ENCODE results near the gene TRAF2. TPM values are rescaled to one million over a fixed set of nuclear protein-coding genes. Genes with fewer than 3 reads are reported as not detected.
A peak's percentile ranks its signal among the peaks of the same experiment; 100 is the strongest.

TRAF2 gene
- total and polyA plus RNA-seq, 9 of the 15 experiments (the other 6 are each of a cell fraction or from before 2014, with no cell fraction given) = 0.24 to 45.2 (median 18.0) TPM

GRCh38 chr9:136955943-136956335, 69.6 kb downstream of the TRAF2 start:
- TF ChIP-seq, protein P1, sequence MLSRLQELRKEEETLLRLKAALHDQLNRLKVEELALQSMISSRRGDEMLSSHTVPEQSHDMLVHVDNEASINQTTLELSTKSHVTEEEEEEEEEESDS (CRISPR knock-in tag; IDR thresholded peaks at IDR 0.05) = no peak
- Histone ChIP-seq H3K9me3 (replicated peaks; ENCODE audit: control insufficient read depth, insufficient read depth, low read depth, low read length) (no peaks in the 10 kb centered on the region), H4K20me1 (replicated peaks; ENCODE audit: control insufficient read depth, insufficient read depth, low read length) (0 out of 2 replicates have a peak, but pooled peaks cover 4% of the 10 kb centered on the region), H3K4me3 (no peak overlapping the region), H3K4me1 (replicated peaks in 1 of 2; ENCODE audit: control insufficient read depth in 2 of 2, insufficient read depth in 2 of 2, low read length in 2 of 2) (peaks cover 0 to 61% of the 10 kb centered on the region in 2 experiments; a peak in 2 of 5 replicates), H3K4me2 (ENCODE audit: insufficient read depth, low read length) (no peak overlapping the region), H3K36me3 (ENCODE audit: control insufficient read depth, insufficient read depth, low read length) (no peaks in the 10 kb centered on the region), H3K9me1 (ENCODE audit: control insufficient read depth, insufficient read depth, low read length) (no peaks in the 10 kb centered on the region), H3K79me2 (ENCODE audit: control insufficient read depth, insufficient read depth, low read length) (no peaks in the 10 kb centered on the region), H3K27me3 (ENCODE audit: control insufficient read depth in 2 of 2, insufficient read depth in 2 of 2, low read length in 2 of 2) (peaks cover 2 to 7% of the 10 kb centered on the region in 2 experiments; a peak in 3 of 5 replicates), H3K9ac (ENCODE audit: insufficient read depth in 1 of 2, low read depth in 2 of 2, low read length in 2 of 2) (no peak overlapping the region; a peak in 1 of 4 replicates), H3K27ac (ENCODE audit: extremely low read depth, low read depth, low read length) (no peak overlapping the region), H2AFZ (ENCODE audit: low read depth, low read length) (no peak overlapping the region)
- ATAC-seq = no peak
- WGBS (ENCODE audit: insufficient coverage, low coverage, missing lambda C conversion rate) = 9% methylated on average over 9 of the region's 9 CpGs
- POLR2A ChIA-PET = no interaction called here
- no peak for DNase-seq (ENCODE audit: extremely low read depth in 1 of 4, low spot score in 3 of 4)
- in situ Hi-C loops (cut with MboI) (no loop called here), intact Hi-C loops (cut with micrococcal nuclease) (no loop called here)
- CTCF ChIA-PET (ENCODE audit: low intra/inter-chr PET ratio) = no interaction called here
- no peak for FAIRE-seq
- no TSS peak for BruUV-seq (replicated peaks)

GRCh38 chr9:136956604-136957003, 70.3 kb downstream of the TRAF2 start:
- intact Hi-C loops (cut with micrococcal nuclease) = no loop called here

More at GRCh38 chr9:136956604-136957003, 70.3 kb downstream of the TRAF2 start:
- no peak overlapping the region for H3K4me3 ChIP-seq
- ATAC-seq = no peak
- POLR2A ChIA-PET = interaction anchor here (0.7 kb wide), 1 partner anchor 103 kb away, joined by 3 read pairs; no protein-coding TSS in a partner anchor
- H3K4me2 ChIP-seq (ENCODE audit: insufficient read depth, low read length) = no peak overlapping the region
- 0 out of 2 replicates have a peak, but pooled peaks cover 4% of the 10 kb centered on the region for H4K20me1 ChIP-seq (replicated peaks; ENCODE audit: control insufficient read depth, insufficient read depth, low read length)
- no peaks in the 10 kb centered on the region for H3K9me3 ChIP-seq (replicated peaks; ENCODE audit: control insufficient read depth, insufficient read depth, low read depth, low read length)
- no peaks in the 10 kb centered on the region for H3K79me2 ChIP-seq (ENCODE audit: control insufficient read depth, insufficient read depth, low read length)
- BruUV-seq (replicated peaks) = no TSS peak
- 4% methylated on average over 4 of the region's 4 CpGs for WGBS (ENCODE audit: insufficient coverage, low coverage, missing lambda C conversion rate)
- peaks cover 0 to 65% of the 10 kb centered on the region in 2 experiments; a peak in 2 of 5 replicates for H3K4me1 ChIP-seq (replicated peaks in 1 of 2; ENCODE audit: control insufficient read depth in 2 of 2, insufficient read depth in 2 of 2, low read length in 2 of 2)
- peak; percentile 84; the same call in 1 of the 2 replicates for TF ChIP-seq EHMT2 (IDR thresholded peaks at IDR 0.05)
- TF ChIP-seq RBM14 (IDR thresholded peaks at IDR 0.05; ENCODE audit: borderline replicate concordance, insufficient read depth, low read depth, low read length) = no peak
- TF ChIP-seq EGR1 (conservative IDR thresholded peaks at IDR 0.05) = peak; percentile 81
- TF ChIP-seq SPI1 (IDR thresholded peaks at IDR 0.05; ENCODE audit: borderline replicate concordance, low read depth, low read length) = no peak
- TF ChIP-seq PBX2 (CRISPR knock-in tag; IDR thresholded peaks at IDR 0.05; ENCODE audit: low read depth) = no peak
- peak; percentile 15; the same call in 1 of the 2 replicates for TF ChIP-seq PBX2 (tag; conservative IDR thresholded peaks at IDR 0.05; ENCODE audit: low read depth)
- TF ChIP-seq IFI16 (CRISPR knock-in tag; IDR thresholded peaks at IDR 0.05) = no peak
- TF ChIP-seq TRIM25 (IDR thresholded peaks at IDR 0.05; ENCODE audit: borderline replicate concordance) = no peak
- TF ChIP-seq ZNF561 (CRISPR knock-in tag; conservative IDR thresholded peaks at IDR 0.05) = no peak
- TF ChIP-seq FOXK2 (conservative IDR thresholded peaks at IDR 0.05 in 1 of 2, IDR thresholded peaks at IDR 0.05 in 1 of 2; ENCODE audit: low read depth in 2 of 2) = no peak
- peak; percentile 27 to 54; a peak in 2 of 4 replicates for TF ChIP-seq KDM1A (IDR thresholded peaks at IDR 0.05)
- H3K9me1 ChIP-seq (ENCODE audit: control insufficient read depth, insufficient read depth, low read length) = no peaks in the 10 kb centered on the region
- H2AFZ ChIP-seq (ENCODE audit: low read depth, low read length) = no peak overlapping the region
- no peak overlapping the region for H3K27ac ChIP-seq (ENCODE audit: extremely low read depth, low read depth, low read length)
- H3K27me3 ChIP-seq (ENCODE audit: control insufficient read depth in 2 of 2, insufficient read depth in 2 of 2, low read length in 2 of 2) = peaks cover 2 to 7% of the 10 kb centered on the region in 2 experiments; a peak in 3 of 5 replicates
- H3K36me3 ChIP-seq (ENCODE audit: control insufficient read depth, insufficient read depth, low read length) = no peaks in the 10 kb centered on the region
- FAIRE-seq = no peak
- CTCF ChIA-PET (ENCODE audit: low intra/inter-chr PET ratio) = no interaction called here
- in situ Hi-C loops (cut with MboI) = no loop called here
- DNase-seq (ENCODE audit: extremely low read depth in 1 of 4, low spot score in 3 of 4) = no peak
- no peak overlapping the region for H3K9ac ChIP-seq (ENCODE audit: insufficient read depth in 1 of 2, low read depth in 2 of 2, low read length in 2 of 2)
